ENCODE measurements around the gene SORCS2.

DNA sequence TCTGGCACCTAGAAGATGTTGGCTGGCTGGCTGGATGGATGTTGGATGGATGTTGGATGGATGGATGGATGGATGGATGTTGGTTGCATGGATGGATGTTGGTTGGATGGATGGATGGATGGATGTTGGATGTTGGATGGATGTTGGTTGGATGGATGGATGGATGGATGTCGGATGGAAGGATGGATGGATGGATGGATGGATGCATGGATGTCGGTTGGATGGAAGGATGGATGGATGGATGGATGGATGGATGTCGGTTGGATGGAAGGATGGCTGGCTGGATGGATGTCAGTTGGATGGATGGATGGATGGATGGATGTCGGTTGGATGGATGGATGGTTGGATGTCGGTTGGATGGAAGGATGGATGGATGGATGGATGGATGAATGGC lies 145.7 kb downstream of the SORCS2 start:
- TF ChIP-seq, protein P1, sequence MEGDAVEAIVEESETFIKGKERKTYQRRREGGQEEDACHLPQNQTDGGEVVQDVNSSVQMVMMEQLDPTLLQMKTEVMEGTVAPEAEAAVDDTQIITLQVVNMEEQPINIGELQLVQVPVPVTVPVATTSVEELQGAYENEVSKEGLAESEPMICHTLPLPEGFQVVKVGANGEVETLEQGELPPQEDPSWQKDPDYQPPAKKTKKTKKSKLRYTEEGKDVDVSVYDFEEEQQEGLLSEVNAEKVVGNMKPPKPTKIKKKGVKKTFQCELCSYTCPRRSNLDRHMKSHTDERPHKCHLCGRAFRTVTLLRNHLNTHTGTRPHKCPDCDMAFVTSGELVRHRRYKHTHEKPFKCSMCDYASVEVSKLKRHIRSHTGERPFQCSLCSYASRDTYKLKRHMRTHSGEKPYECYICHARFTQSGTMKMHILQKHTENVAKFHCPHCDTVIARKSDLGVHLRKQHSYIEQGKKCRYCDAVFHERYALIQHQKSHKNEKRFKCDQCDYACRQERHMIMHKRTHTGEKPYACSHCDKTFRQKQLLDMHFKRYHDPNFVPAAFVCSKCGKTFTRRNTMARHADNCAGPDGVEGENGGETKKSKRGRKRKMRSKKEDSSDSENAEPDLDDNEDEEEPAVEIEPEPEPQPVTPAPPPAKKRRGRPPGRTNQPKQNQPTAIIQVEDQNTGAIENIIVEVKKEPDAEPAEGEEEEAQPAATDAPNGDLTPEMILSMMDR (conservative IDR thresholded peaks at IDR 0.05; ENCODE audit: low read depth, low read length) = no peak
- no peak for TF ChIP-seq EZH2 (IDR thresholded peaks at IDR 0.05; ENCODE audit: borderline replicate concordance, low read depth, low read length, poor library complexity, severe bottlenecking)

Measured in A673 (cell line).